Heart left ventricle (tissue), 13 donors: ENCODE measurements around the gene CLGN.

ENCODE experiments used
- POLR2A ChIP-seq, 2 donors: fragments of 450-650 bp; IDR thresholded peaks; one replicate each; pipeline ENCODE4 v1.6.1; 2017; ENCODE audit warnings: antibody characterized with exemption in 2 of 2, mild to moderate bottlenecking in 2 of 2, moderate library complexity in 2 of 2
- TF ChIP-seq, protein P1 (sequence below), 12 donors: fragments of 200-600 bp; sonication (generic) in 4 of 12; IDR thresholded peaks; one replicate each; pipeline versions ENCODE4 v1.5.0 to v1.8.0; 2018 to 2022; ENCODE audit warnings: antibody characterized with exemption in 12 of 12, mild to moderate bottlenecking in 5 of 12
- donor health status: ischemic (EF 13 %, LVEDD 7.1; RV severe dilation, severe dysfunction).
- donor health status: DM: no; HTN: yes; CAD: no.
- donor health status: DM: no; HTN: no; CAD: no.
- donor health status: ischemic (EF 25% LVEDD 6.9; RV normal size, moderate dysfunction).
- donor health status: ischemic (EF 25% LVEDD 5.7; RV mildly dilated, moderate dysfunction).
- donor health status: ischemic (EF 35%, LVEDD 5.7; RV mildly dilated, moderate dysfunction).
- donor health status: nonischemic (EF 11% LVEDD 7.7; RV severe dilation, severe dysfunction).
- donor health status: DM: yes; HTN: yes; CAD: no.
- donor health status: PGD.
- donor health status: ischemic (EF 29% LVEDD 5.4; RV normal size, mild dysfunction).
- donor health status: nonischemic (EF 23%, LVEDD 6.1; RV moderate dilation, normal function).

DNA sequence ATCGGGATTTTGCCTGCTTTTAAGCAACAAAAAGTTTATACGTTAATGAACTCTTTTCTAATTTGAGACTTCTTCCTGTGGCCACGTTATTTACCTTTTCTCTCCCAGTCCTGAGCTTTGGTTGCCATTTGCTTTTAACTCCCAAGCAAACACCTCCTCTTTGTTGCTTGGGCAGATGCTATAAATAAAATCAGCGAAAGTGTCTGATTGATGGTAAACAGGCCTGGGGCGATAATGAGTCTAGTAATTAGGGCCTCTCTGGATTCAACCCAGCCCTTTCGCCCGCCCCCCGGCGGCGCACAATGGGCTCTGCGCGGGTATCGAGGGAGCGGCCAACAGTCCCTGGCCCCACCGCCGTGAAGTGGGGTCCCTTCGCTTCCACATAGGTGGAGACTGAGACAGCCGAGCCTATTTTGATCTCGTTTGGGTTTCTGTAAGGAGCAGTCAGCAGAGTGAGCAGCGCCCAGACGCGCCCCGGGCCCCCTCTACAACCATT is 790 bp downstream of the CLGN start:
- TF ChIP-seq, protein P1, sequence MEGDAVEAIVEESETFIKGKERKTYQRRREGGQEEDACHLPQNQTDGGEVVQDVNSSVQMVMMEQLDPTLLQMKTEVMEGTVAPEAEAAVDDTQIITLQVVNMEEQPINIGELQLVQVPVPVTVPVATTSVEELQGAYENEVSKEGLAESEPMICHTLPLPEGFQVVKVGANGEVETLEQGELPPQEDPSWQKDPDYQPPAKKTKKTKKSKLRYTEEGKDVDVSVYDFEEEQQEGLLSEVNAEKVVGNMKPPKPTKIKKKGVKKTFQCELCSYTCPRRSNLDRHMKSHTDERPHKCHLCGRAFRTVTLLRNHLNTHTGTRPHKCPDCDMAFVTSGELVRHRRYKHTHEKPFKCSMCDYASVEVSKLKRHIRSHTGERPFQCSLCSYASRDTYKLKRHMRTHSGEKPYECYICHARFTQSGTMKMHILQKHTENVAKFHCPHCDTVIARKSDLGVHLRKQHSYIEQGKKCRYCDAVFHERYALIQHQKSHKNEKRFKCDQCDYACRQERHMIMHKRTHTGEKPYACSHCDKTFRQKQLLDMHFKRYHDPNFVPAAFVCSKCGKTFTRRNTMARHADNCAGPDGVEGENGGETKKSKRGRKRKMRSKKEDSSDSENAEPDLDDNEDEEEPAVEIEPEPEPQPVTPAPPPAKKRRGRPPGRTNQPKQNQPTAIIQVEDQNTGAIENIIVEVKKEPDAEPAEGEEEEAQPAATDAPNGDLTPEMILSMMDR (IDR thresholded peaks at IDR 0.05) = peak in 4 of 12 donors; percentile 9 to 41 (median 26)
- no peak for TF ChIP-seq POLR2A (IDR thresholded peaks at IDR 0.05)
